ENCODE measurements around the gene DBF4B.
A peak's percentile ranks its signal among the peaks of the same experiment; 100 is the strongest.
"Not testable (repeated sequence)": the region's sequence is repeated elsewhere in the genome, so short reads cannot be mapped to it uniquely, and the experiment has no call there.

The DBF4B gene, protein sequence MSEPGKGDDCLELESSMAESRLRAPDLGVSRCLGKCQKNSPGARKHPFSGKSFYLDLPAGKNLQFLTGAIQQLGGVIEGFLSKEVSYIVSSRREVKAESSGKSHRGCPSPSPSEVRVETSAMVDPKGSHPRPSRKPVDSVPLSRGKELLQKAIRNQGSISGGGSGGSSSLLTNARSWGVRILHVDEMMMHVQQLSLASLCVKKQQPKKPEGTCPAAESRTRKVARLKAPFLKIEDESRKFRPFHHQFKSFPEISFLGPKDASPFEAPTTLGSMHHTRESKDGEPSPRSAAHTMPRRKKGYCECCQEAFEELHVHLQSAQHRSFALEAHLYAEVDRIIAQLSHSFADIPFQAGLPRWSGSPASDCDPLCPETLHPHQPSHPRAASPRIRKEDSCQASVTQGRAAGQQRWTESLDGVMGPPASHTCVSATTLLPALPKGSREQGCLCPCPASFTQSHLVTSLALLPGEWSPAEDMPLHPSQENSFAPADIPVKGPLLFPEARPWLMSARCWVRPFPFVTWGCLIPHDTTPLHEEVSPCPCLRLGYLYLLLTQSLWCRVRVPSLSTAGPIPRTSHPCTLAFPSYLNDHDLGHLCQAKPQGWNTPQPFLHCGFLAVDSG

DNA sequence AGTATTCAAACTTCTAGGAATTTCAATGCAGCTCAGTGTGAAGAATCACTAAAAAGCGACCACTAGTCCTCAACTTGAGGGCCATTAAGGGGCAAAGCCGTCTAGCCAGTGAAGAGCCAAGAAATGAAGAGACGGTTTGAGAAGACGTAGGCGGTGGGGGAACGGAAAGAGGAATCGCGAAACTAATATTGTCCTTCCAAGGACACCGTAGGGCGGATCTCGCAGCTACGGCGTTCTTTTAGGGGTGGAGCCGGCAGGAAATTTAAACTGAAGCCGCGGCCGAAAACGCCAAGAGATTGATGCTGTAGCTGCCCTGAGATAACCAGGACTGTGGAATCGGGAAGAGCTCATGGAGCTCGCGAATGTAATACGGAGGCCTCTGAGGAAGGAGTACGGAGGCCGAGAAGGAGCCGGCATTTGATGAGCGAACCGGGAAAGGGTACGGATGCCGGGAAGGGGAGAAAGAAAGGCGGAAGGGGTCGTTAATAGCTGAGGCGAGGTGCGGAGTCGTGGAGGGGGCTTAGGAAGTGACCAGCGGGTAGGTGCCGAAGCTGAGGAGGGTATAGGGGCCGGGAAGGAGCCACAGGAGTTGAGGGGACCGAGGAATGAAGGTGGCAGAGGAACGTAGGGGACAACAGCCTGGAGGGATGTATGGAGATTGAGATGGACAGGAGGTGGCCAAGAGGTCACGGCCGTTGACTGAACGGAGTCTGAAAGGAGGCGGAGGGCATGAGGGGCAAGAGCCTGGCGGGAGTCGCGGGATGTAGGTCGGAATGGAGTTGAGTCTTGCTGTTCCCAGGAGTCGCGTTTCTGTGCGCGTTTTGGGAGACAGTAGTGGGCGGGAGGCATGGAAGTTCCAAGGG is at the start of gene DBF4B:
Gene DBF4B (plus strand): TSS at position 265 of the 863 bp plus-strand sequence. CDS start 156 bp downstream, at position 421.
- DNase-seq: peak; percentile 69

DNA sequence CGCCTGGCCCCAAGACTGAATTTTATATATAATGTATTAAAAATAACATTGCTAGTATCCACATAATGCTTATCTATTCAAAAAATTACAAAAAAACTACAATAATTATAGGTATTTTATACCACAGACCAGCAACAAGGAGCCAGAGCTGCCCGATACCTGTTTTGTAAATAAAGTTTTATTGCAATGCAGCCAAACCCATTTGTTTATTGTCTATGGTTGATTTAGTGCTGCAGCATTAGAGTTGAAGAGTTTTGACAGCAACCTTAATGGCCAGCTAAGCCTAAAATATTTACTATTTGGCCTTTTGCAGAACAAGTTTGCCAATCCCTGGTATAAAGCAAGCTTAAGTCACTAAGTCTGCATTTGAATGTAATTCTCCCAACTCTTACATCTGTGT is 46.6 kb upstream of the DBF4B start:
- no peak for DNase-seq

DNA sequence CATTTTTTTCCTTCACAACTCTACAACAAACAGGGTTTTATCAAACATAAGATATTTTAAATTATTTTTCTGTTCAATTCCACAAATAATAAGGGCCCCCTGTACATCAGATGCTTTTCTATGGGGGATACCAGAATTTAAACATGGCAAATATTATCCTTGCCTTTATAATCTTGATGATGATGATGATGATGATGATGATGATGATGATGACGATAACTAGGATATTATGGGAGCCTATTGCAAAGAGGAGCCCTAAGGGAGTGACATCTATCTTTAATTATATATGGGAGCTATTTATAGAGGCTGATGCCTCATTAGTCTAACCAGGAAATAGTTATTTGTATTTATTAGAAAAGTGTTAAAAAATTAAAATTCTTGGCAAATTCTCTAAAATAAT is 45.4 kb upstream of the DBF4B start:
- DNase-seq: no peak

DNA sequence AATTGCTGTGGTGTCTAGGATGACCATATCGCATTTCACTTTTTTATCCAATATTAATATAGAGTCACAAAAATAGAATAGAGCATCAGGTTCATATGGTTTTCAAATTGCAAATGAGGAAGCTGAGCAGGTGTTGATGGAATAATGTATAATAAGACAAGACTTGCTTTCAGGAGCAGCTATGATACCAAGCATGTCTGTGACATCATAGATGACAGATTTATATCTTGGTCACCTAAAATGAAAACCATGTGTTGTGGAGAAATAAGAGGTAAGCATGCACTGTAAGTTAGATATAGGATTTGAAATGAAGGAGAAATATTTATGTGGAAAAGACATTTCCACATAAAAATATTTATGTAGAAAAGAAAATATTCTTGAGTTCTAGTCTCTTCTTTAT is 43.6 kb upstream of the DBF4B start:
- DNase-seq: no peak

DNA sequence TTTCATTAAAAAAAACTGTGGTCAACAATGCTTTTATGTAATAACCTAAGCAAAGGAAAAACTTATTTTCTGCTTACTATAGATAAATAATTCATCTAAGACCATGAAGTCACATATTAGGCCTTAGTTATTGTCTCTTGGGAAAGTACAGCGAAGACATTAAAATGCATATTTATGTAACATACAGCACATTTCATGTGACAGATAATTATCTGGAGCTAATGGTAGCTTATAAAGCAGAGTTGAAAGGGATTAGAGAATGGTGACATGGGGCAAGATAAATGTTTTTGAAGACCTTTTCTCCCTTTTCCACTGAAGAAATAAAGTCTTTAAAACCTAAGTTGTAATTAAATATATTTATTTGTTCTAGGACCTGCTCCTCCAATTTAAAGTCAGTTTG is 42.5 kb upstream of the DBF4B start:
- DNase-seq: no peak

DNA sequence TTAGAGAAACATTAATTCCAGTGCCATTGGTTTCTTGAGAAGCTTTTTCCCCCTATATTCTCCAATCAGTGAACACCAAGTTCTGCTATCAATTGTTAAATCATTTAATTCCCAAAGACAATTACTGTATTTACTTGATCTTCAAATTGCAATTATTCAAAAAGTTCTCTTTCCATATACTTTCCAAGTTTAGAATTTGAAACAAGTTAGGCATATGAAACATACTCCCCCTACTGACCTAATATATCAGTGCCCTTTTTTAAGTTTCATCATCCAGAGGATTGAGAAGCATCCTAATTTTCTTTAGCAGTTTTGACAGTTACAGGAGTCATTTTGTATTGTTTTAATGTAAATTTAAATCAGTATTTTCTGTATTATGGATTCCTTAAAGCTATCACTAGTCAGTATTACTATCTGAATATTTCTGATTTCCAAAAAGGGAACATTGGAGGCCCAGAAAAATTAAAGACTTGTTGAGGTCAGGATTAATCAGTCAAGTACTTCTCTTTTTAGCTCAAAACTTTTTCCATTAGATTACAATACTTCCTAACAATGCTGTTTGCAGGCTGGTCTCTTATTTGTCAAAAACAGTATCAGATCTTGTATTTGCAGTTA is 35.9 kb upstream of the DBF4B start:
- no peak for DNase-seq

DNA sequence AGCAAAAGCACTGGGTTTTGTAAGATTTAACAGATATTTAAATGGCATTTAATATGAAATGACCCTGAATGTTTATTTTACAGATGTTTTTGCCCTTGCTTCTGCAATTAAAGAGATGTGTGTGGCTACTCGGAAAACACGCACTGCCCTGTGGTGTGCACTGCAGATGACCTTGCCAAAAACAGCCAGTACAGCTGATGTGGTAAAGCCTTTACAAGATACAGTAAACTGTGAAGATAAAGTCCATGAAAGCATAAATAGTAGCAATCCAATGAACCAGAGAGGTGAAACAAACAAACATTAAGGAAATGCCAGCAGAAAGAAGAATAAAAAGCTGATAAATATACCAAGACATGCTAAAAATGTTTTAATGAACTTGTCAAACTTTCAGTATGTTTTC is 34.6 kb upstream of the DBF4B start:
- no peak for DNase-seq

DNA sequence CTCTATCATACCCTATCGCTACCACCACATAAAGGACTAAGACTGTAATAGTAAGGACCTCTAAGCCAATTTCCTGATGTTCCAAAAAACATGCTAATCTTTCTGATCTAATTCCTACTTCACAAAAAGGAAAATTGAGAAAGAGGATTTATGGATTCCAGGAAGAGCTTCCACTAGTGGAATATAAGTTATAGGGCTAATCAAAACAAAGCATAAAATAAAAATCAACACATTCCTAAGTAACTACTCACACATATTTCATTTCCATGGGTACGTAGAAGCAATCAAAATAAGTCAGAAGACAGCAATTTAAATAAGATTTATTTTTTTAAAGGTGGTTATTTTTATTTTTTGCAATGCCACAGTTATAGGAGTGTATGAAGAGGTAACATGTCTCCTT is 31.3 kb upstream of the DBF4B start:
- no peak for DNase-seq

DNA sequence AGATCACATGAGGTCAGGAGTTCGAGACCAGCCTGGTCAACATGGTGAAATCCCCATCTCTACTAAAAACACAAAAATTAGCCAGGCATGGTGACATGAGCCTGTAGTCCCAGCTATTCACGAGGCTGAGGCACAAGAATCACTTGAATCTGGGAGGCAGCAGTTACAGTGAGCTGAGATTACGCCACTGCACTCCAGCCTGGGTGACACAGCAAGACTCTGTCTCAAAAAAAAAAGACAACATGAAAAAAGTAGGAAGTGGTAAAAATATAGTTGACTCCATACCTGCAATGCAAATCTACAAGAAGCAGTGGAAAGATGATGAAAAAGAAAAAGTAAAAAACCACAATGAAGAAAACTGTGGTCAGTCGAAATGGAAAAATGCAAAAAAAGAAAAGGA is 25.2 kb upstream of the DBF4B start:
- DNase-seq: not testable (repeated sequence)

DNA sequence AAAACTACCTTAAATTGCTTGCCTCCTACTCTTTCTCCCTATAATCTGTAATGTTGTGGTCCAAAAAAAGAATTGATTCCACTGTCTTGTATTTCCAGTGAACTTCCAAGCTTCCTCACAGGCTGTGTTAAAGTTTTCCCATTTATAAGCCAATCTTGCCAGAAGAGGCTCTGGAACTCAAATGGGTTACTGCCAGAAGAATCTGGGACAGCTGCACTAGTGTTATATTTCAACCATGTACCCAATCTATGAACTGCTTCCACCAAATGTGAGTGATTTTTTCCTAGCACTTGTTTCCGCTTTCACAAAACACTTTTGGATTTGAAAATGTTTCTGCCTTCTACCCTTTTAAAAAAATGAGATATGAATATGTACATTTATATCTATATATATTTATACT is 20.7 kb upstream of the DBF4B start:
- no peak for DNase-seq

DNA sequence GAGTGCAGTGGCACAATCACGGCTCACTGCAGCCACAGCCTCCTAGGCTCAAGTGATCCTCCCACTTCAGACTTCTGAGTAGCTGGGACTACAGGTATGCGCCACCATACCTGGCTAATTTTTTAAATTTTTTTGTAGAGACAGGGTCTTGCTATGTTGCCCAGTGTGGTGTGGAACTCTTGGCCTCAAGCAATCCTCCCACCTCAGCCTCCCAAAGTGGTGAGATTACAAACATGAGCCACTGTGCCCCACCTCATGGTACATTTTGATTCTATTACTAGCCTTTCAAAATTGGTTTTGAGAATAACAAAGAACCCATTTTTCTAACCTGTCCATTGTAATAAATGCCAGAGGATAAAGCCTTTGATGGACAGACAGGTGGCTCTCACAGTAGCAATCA is 20.3 kb upstream of the DBF4B start:
- DNase-seq: no peak

DNA sequence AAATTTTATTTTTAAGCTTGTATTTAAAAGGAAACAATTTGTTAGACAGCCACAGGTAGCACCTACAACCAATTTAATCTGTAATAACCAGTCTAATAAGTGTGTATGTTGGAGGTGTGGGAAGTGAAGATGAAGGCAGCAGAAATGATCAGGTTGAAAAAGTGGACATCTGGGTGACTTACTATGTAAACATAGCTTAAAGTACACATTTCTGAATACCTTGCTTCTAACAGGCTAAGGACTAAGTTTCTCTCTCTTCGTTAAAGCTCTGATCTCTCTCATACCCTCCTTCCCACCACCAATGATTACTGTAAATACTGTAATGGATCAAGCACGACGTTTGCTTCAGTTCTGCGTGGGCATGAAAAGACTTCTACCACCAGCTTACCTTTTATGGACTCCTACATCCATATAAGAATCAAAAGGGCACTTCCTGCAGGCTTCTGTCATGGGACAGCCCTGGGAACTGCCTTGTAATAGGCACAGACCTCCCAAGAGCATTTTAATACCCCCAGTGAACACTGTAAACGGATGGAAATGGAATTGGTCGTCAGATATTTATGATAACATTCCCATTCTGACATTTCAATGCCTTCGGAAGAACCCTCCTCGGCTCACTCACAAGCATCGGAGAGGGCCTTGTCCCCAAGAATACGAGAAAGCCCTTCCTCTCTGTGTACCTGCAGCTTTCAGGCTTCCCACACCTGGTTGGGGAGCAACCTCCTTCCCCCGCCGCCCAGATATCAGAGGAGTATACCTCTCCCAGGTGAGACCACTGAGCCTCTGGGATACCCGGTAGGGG is 19.6 kb upstream of the DBF4B start:
- no peak for DNase-seq

DNA sequence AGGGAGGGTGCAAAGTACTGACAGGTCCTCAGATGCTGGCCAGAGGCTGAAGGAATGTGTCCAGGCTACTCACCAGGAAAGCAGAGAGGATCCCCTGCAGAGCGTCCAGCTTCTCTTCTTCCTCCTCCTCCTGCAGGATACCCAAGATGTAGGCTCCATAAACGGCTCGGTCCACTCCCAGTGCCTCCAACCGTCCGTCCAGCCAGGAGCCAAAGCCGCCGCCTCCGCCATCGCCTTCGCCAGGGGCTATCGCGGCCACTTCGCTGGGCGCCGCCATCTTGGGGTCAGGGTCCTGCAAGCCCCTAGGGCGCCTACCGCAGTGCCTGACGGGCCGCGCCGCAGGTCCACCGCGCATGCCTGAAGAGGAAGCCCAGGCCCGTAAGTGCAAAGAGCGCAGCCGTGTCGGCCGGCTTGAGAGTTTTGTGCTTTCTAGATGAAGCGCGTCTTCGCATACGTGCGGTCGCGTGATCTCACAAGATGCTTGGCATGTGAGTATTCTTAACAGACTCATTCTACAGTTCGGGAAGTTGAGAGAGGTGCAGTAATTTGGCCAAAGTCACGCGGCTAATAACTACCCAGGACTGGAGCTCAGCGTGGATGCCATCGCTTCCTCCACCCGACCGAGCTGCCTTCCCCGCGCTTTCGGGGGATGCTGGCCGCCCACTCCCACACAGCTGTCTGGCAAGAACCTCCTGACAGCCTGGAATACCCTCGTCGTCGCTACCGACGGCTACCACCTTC is 18.8 kb upstream of the DBF4B start, which contains the start of gene CCDC43:
Gene CCDC43 (minus strand): TSS at position 300 of the 741 bp plus-strand sequence. CDS start 23 bp downstream, at position 277.
- peak; percentile 40 for DNase-seq

DNA sequence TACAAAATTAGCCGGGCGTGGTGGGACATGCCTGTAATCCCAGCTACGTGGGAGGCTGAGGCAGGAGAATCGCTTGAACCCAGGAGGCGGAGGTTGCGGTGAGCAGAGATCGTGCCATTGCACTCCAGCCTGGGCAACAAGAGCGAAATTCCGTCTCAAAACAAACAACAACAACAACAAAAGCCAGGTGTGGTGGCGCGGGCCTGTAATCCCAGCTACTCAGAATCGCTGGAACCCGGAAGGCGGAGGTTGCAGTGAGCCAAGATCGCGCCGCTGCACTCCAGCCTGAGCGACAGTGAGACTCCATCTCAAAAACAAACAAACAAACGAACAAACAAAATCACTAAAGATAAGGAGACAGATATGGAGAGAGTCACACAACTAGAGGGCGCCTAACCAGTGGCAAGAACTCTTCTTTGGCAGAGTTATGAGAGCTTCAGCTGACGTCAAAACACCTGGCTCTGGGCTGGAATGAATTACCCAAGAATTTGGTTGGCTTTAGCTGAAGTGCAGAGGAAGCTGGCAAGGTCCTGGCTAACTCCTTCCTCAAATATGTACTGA is 17.6 kb upstream of the DBF4B start:
- DNase-seq: not testable (repeated sequence)

DNA sequence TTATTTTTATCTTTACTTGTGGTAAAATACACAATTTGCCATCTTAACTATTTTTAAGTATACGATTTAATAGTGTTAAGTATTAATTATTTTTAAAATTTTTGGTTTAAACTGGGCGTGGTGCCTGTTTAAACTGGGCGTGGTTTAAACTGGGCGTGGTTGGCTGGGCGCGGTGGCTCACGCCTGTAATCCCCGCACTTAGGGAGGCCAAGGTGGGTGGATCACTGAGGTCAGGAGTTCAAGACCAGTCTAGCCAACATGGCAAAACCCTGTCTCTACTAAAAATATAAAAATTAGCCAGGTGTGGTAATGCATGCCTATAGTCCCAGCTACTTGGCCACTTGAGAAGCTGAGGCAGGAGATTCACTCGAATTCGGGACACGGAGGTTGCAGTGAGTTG is 14.9 kb upstream of the DBF4B start:
- no peak for DNase-seq

DNA sequence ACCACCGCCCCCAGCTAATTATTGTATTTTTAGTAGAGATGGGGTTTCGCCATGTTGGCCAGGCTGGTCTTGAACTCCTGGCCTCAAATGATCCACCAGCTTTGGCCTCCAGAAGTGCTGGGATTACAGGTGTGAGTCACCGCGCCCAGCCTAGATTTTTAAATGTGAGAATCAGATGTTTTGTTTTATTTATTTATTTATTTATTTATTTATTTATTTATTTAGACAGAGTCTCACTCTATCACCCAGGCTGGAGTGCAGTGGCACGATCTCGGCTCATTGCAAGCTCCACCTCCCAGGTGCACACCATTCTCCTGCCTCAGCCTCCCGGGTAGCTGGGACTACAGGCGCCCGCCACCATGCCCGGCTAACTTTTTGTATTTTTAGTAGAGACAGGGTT is 8.2 kb upstream of the DBF4B start:
- not testable (repeated sequence) for DNase-seq

DNA sequence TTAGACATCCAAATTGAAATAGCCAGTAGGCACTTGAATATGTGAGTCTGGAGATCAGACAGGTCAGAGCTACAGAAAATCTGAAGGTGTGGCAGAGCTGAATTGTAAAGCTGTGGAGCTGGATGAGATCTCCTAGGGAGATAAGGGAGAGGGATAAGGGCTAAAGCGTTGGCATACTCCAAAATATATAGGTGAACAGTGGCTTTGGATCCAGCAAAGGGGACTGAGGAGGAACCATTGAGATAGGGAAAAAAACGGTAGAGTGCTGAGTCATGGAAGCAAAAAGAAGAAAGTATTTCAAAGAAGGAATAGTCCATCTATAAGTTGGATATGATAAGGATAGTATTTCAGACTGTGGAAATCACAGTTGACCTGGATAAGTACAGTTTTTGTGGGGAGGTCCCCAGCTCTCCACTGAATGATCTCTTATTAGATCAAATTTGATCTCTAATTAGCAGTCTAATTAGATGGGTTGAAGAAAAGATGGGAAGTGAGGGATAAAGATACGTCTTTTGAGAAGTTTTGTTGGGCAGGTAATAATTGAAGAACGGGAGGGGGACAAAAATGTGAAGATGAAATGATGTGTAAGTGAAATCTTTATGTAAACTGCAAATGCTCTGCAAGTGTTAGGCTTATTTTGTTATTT is 587 bp upstream of the DBF4B start:
- DNase-seq: no peak

DNA sequence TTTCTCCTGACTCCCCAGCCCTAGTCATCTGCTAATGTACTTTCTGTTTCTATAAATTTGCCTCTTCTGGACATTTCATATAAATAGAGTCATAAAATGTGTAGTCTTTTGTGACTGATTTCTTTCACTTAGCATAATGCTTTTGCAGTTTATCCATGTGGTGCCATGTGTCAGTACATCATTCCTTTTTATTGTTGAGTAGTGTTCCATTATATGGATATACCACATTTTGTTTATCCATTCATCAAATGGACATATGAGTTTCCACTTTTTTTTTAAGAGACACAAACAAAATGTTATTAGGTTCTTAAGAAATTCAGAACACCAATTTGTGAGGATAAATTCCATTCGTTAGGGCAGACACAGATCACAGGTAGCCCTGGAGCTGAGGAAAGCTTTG is 11.0 kb downstream of the DBF4B start:
- no peak for DNase-seq

DNA sequence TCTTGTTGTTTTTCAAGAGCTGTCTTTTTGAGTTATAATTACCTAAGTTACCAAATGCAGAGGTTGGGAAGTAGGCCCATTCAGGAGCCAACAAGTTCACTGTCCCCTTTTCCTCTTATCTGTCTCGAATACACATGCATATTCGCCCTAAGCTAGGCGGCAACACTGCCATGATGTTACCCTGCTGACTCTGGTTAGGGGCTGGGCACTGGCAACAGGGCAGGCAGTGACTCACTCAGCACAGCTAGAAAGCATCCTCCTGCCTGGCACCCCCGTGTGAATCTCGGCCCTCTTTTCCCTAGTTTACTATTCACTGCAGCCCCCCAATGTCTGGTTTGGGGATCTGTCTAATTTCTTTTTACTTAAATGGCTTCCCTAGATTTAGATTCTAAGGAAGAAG is 13.8 kb downstream of the DBF4B start:
- no peak for DNase-seq

DNA sequence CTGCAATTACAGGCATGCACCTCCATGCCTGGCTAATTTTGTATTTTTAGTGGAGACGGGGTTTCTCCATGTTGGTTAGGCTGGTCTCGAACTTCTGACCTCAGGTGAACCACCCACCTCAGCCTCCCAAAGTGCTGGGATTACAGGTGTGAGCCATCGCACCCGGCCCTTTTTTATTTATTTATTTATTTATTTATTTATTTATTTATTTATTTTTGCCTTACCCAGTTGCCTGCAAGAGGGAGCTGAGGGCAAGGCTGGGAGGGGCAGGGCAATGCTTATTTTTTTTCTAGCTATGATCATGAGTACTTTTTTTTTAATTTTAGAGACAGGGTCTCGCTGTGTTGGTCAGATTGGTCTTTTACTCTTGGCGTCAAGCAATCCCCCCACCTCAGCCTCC is 17.7 kb downstream of the DBF4B start:
- not testable (repeated sequence) for DNase-seq

DNA sequence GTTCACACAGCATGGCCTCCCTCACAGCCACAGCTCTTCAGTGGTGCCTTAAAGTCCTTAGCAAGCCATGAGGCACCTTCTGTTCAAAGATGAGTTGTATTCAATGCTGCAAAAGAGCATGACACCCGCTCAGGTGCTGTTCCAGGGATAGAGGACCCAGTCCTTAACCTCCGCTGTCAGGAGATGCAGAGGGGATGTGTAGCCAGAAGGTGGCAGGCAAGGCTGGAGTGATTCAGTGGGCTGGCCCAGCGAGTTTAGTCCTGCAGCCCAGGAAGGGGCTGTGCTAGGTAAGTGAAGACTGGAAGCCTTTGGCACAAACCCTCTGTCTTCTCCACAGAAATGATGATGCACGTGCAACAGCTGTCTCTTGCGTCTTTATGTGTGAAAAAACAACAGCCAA is 25.3 kb downstream of the DBF4B start:
- DNase-seq: no peak
